Mesenchymal stem cell (in vitro differentiated cells and primary cell): ENCODE data around the gene USP30.

Source experiments
- DNase-seq: peaks from one replicate; pipeline ENCODE4 v3.0.0-alpha.2; 2013
- H2AFZ ChIP-seq: one replicate; pipeline ENCODE4 v1.6.1; 2013; ENCODE audit warnings: low read depth, mild to moderate bottlenecking, control low read depth, inconsistent platforms, low read length, moderate library complexity
- H2AK5ac ChIP-seq: 2 replicates; pipeline ENCODE4 v1.6.1; 2013; ENCODE audit warnings: low read length, moderate library complexity, mild to moderate bottlenecking, inconsistent platforms; ENCODE audit not compliant: severe bottlenecking
- H2BK120ac ChIP-seq: one replicate; pipeline ENCODE4 v1.6.1; 2013; ENCODE audit warnings: low read depth, mild to moderate bottlenecking, inconsistent platforms, low read length, moderate library complexity
- H2BK12ac ChIP-seq, 2 experiments: one replicate each; pipeline ENCODE4 v1.6.1; 2013; ENCODE audit warnings: inconsistent platforms in 2 of 2, low read length in 2 of 2, mild to moderate bottlenecking in 2 of 2, moderate library complexity in 2 of 2, control low read depth in 1 of 2
- H2BK15ac ChIP-seq: one replicate; pipeline ENCODE4 v1.6.1; 2013; ENCODE audit warnings: mild to moderate bottlenecking, low read depth, inconsistent platforms; ENCODE audit not compliant: poor library complexity, severe bottlenecking
- H2BK5ac ChIP-seq: 2 replicates; pipeline ENCODE4 v1.6.1; 2013; ENCODE audit warnings: low read depth, mild to moderate bottlenecking, low read length, control low read depth, inconsistent platforms; ENCODE audit not compliant: poor library complexity, severe bottlenecking
- H3K14ac ChIP-seq, 2 experiments: one replicate each; pipeline ENCODE4 v1.6.1; 2013; ENCODE audit warnings: inconsistent platforms in 2 of 2, low read length in 2 of 2, control low read depth in 1 of 2, mild to moderate bottlenecking in 1 of 2, moderate library complexity in 1 of 2
- H3K18ac ChIP-seq, 2 experiments: one replicate each; pipeline ENCODE4 v1.6.1; 2013; ENCODE audit warnings: inconsistent platforms in 2 of 2, low read length in 2 of 2, control low read depth in 1 of 2, low read depth in 1 of 2, mild to moderate bottlenecking in 1 of 2
- H3K23ac ChIP-seq, 2 experiments: one replicate each; pipeline ENCODE4 v1.6.1; 2013; ENCODE audit warnings: inconsistent platforms in 2 of 2, low read length in 2 of 2, mild to moderate bottlenecking in 2 of 2, moderate library complexity in 2 of 2, control low read depth in 1 of 2
- H3K27ac ChIP-seq: 2 replicates; pipeline ENCODE4 v1.5.1; 2013; ENCODE audit warnings: mild to moderate bottlenecking, moderate library complexity, low read length, control low read depth, inconsistent platforms; ENCODE audit not compliant: poor library complexity, severe bottlenecking
- H3K27me3 ChIP-seq, 2 experiments: 2 replicates each; pipeline versions ENCODE4 v1.6.1 to v1.7.0; 2013; ENCODE audit warnings: low read length in 2 of 2, mild to moderate bottlenecking in 2 of 2, moderate library complexity in 2 of 2, control low read depth in 1 of 2, inconsistent platforms in 1 of 2; ENCODE audit not compliant: control insufficient read depth in 1 of 2, insufficient read depth in 1 of 2
- H3K36me3 ChIP-seq, 2 experiments: 2 replicates each; pipeline versions ENCODE4 v1.6.1 to v1.7.0; 2013; ENCODE audit warnings: low read length in 2 of 2, control low read depth in 1 of 2, inconsistent platforms in 1 of 2, low read depth in 1 of 2, mild to moderate bottlenecking in 1 of 2; ENCODE audit not compliant: insufficient read depth in 2 of 2, control insufficient read depth in 1 of 2
- H3K4ac ChIP-seq, 2 experiments: one replicate each; pipeline ENCODE4 v1.6.1; 2013; ENCODE audit warnings: inconsistent platforms in 2 of 2, low read length in 2 of 2, mild to moderate bottlenecking in 2 of 2, moderate library complexity in 2 of 2, control low read depth in 1 of 2, low read depth in 1 of 2
- H3K4me1 ChIP-seq: 2 replicates; pipeline ENCODE4 v1.6.1; 2013; ENCODE audit warnings: low read depth, low read length, control low read depth; ENCODE audit not compliant: control insufficient read depth, insufficient read depth
- H3K4me2 ChIP-seq: 2 replicates; pipeline ENCODE4 v1.6.1; 2013; ENCODE audit warnings: low read length, mild to moderate bottlenecking, inconsistent platforms; ENCODE audit not compliant: poor library complexity, severe bottlenecking
- H3K4me3 ChIP-seq, 2 experiments: 2 replicates each; pipeline versions ENCODE4 v1.5.1 to v1.7.0; 2013; ENCODE audit warnings: low read length in 2 of 2, mild to moderate bottlenecking in 2 of 2, control low read depth in 1 of 2, low read depth in 1 of 2; ENCODE audit not compliant: insufficient read depth in 1 of 2
- H3K79me1 ChIP-seq: replicated peaks from 2 replicates; pipeline ENCODE4 v1.6.1; 2013; ENCODE audit warnings: mild to moderate bottlenecking, control low read depth, low read length, inconsistent platforms; ENCODE audit not compliant: poor library complexity, severe bottlenecking
- H3K9ac ChIP-seq: 2 replicates; pipeline ENCODE4 v1.7.0; 2013; ENCODE audit warnings: mild to moderate bottlenecking, low read length, moderate library complexity
- H3K9me3 ChIP-seq: 2 replicates; pipeline ENCODE4 v1.7.0; 2013; ENCODE audit warnings: mild to moderate bottlenecking, low read length; ENCODE audit not compliant: control insufficient read depth
- H4K8ac ChIP-seq: one replicate; pipeline ENCODE4 v1.6.1; 2013; ENCODE audit warnings: inconsistent platforms, mild to moderate bottlenecking, low read length, moderate library complexity
- H4K91ac ChIP-seq: one replicate; pipeline ENCODE4 v1.6.1; 2013; ENCODE audit warnings: mild to moderate bottlenecking, low read length, inconsistent platforms
- WGBS: methylation state at CpG from one replicate; pipeline ENCODE4 v1.1.7; 2013; ENCODE audit warnings: mixed read lengths; 5-methylcytosine and 5-hydroxymethylcytosine counted together

Gene USP30

GRCh38 chr12:109120095-109120494 is 67.7 kb downstream of the USP30 start:
- 96% methylated on average over 2 of the region's 2 CpGs for WGBS
- Histone ChIP-seq H3K23ac (no peak overlapping the region), H3K79me1 (no peaks in the 10 kb centered on the region), H3K14ac (no peak overlapping the region), H3K4ac (no peak overlapping the region), H2BK12ac (no peak overlapping the region), H3K18ac (no peak overlapping the region), H2BK15ac (no peak overlapping the region), H4K91ac (no peak overlapping the region), H3K27ac (no peak overlapping the region), H3K4me3 (no peak overlapping the region), H4K8ac (no peak overlapping the region), H3K9ac (no peak overlapping the region), H2BK5ac (no peak overlapping the region), H2AFZ (no peak overlapping the region), H3K36me3 (no peaks in the 10 kb centered on the region), H3K4me1 (peaks cover 4% of the 10 kb centered on the region), H2BK120ac (no peak overlapping the region), H3K9me3 (no peaks in the 10 kb centered on the region), H3K4me2 (no peak overlapping the region), H2AK5ac (no peak overlapping the region), H3K27me3 (no peaks in the 10 kb centered on the region)
- no peak for DNase-seq

GRCh38 chr12:109120557-109120956 is 68.2 kb downstream of the USP30 start:
- Histone ChIP-seq H3K4me2 (no peak overlapping the region), H4K91ac (no peak overlapping the region), H2BK12ac (no peak overlapping the region), H2AK5ac (no peak overlapping the region), H3K23ac (no peak overlapping the region), H2BK120ac (no peak overlapping the region), H2AFZ (no peak overlapping the region), H3K27me3 (no peaks in the 10 kb centered on the region), H3K79me1 (no peaks in the 10 kb centered on the region), H3K4me3 (no peak overlapping the region), H3K18ac (no peak overlapping the region), H4K8ac (no peak overlapping the region), H3K4me1 (peaks cover 3% of the 10 kb centered on the region), H2BK5ac (no peak overlapping the region), H3K27ac (no peak overlapping the region), H2BK15ac (no peak overlapping the region), H3K9me3 (no peaks in the 10 kb centered on the region), H3K4ac (no peak overlapping the region), H3K36me3 (no peaks in the 10 kb centered on the region), H3K9ac (no peak overlapping the region), H3K14ac (no peak overlapping the region)
- DNase-seq = no peak
- WGBS = 88% methylated on average over 4 of the region's 4 CpGs

- no peak overlapping the region for H4K8ac ChIP-seq
- H4K91ac ChIP-seq = no peak overlapping the region
- H2AK5ac ChIP-seq = no peak overlapping the region
- DNase-seq = no peak
- no peak overlapping the region for H2BK12ac ChIP-seq
- WGBS = 73% methylated on average over 3 of the region's 3 CpGs
- no peaks in the 10 kb centered on the region for H3K36me3 ChIP-seq
- no peak overlapping the region for H2BK120ac ChIP-seq
- H3K79me1 ChIP-seq = no peaks in the 10 kb centered on the region
- no peak overlapping the region for H3K27ac ChIP-seq
- H3K4ac ChIP-seq = no peak overlapping the region
- H2AFZ ChIP-seq = no peak overlapping the region
- no peak overlapping the region for H3K9ac ChIP-seq
- no peak overlapping the region for H2BK5ac ChIP-seq
- no peak overlapping the region for H3K4me2 ChIP-seq
- no peak overlapping the region for H3K23ac ChIP-seq
- no peaks in the 10 kb centered on the region for H3K27me3 ChIP-seq
- no peaks in the 10 kb centered on the region for H3K4me1 ChIP-seq
- no peak overlapping the region for H3K18ac ChIP-seq
- no peaks in the 10 kb centered on the region for H3K9me3 ChIP-seq
- H3K4me3 ChIP-seq = no peak overlapping the region
- H2BK15ac ChIP-seq = no peak overlapping the region
- no peak overlapping the region for H3K14ac ChIP-seq
Observed at GRCh38 chr12:109121346-109121880, 69.0 kb downstream of the USP30 start.

GRCh38 chr12:109124878-109125648 is 72.7 kb downstream of the USP30 start:
- no peak overlapping the region for H2AFZ ChIP-seq
- H3K36me3 ChIP-seq = no peaks in the 10 kb centered on the region
- H4K8ac ChIP-seq = no peak overlapping the region
- no peaks in the 10 kb centered on the region for H3K79me1 ChIP-seq
- no peak overlapping the region for H2BK120ac ChIP-seq
- no peak overlapping the region for H2AK5ac ChIP-seq
- H3K4me2 ChIP-seq = no peak overlapping the region
- H3K9ac ChIP-seq = no peak overlapping the region
- no peak for DNase-seq
- no peak overlapping the region for H3K4me3 ChIP-seq
- no peak overlapping the region for H2BK12ac ChIP-seq
- H3K23ac ChIP-seq = no peak overlapping the region
- no peak overlapping the region for H3K18ac ChIP-seq
- H2BK5ac ChIP-seq = no peak overlapping the region
- H3K27ac ChIP-seq = no peak overlapping the region
- no peak overlapping the region for H3K14ac ChIP-seq
- no peaks in the 10 kb centered on the region for H3K27me3 ChIP-seq
- H3K4me1 ChIP-seq = no peaks in the 10 kb centered on the region
- no peak overlapping the region for H4K91ac ChIP-seq
- H2BK15ac ChIP-seq = no peak overlapping the region
- WGBS = 80% methylated on average over 11 of the region's 12 CpGs
- no peak overlapping the region for H3K4ac ChIP-seq
- H3K9me3 ChIP-seq = no peaks in the 10 kb centered on the region
